ENCODE measurements around the gene GTF2H1. TPM values are rescaled to one million over a fixed set of nuclear protein-coding genes. Genes with fewer than 3 reads are reported as not detected.

GTF2H1 gene
- total and polyA plus RNA-seq, 9 of the 15 experiments (the other 6 are each of a cell fraction or from before 2014, with no cell fraction given) = 56.9 to 126 (median 92.1) TPM

- TF ChIP-seq E4F1 (CRISPR knock-in tag; IDR thresholded peaks at IDR 0.05; ENCODE audit: borderline replicate concordance) (no peak), FOXJ2 (tag; IDR thresholded peaks at IDR 0.05) (no peak)
These were observed 14.1 kb upstream of the GTF2H1 start (continued) for GRCh38 chr11:18308242-18308641.

GRCh38 chr11:18309691-18310090, 12.7 kb upstream of the GTF2H1 start:
- Histone ChIP-seq H3K4me1 (replicated peaks in 1 of 2; ENCODE audit: control insufficient read depth in 2 of 2, insufficient read depth in 2 of 2, low read length in 2 of 2) (peaks cover 2 to 8% of the 10 kb centered on the region in 2 experiments; a peak in 3 of 5 replicates), H3K4me3 (no peak overlapping the region), H3K27me3 (ENCODE audit: control insufficient read depth in 2 of 2, insufficient read depth in 2 of 2, low read length in 2 of 2) (no peaks in the 10 kb centered on the region), H3K9me3 (replicated peaks; ENCODE audit: control insufficient read depth, insufficient read depth, low read depth, low read length) (no peaks in the 10 kb centered on the region), H3K9ac (ENCODE audit: insufficient read depth in 1 of 2, low read depth in 2 of 2, low read length in 2 of 2) (no peak overlapping the region), H4K20me1 (replicated peaks; ENCODE audit: control insufficient read depth, insufficient read depth, low read length) (no peaks in the 10 kb centered on the region), H2AFZ (ENCODE audit: low read depth, low read length) (no peak overlapping the region), H3K9me1 (ENCODE audit: control insufficient read depth, insufficient read depth, low read length) (no peaks in the 10 kb centered on the region), H3K4me2 (ENCODE audit: insufficient read depth, low read length) (no peak overlapping the region), H3K27ac (ENCODE audit: extremely low read depth, low read depth, low read length) (no peak overlapping the region), H3K36me3 (ENCODE audit: control insufficient read depth, insufficient read depth, low read length) (peaks cover 79% of the 10 kb centered on the region), H3K79me2 (ENCODE audit: control insufficient read depth, insufficient read depth, low read length) (peaks cover 19% of the 10 kb centered on the region)
- ATAC-seq (no peak), DNase-seq (ENCODE audit: extremely low read depth in 1 of 4, low spot score in 3 of 4) (no peak), FAIRE-seq (no peak)
- POLR2A ChIA-PET = no interaction called here
- no TSS peak for BruUV-seq (replicated peaks)
- in situ Hi-C loops (cut with MboI) = no loop called here
- 98% methylated on average over 5 of the region's 5 CpGs for WGBS (ENCODE audit: insufficient coverage, low coverage, missing lambda C conversion rate)
- CTCF ChIA-PET (ENCODE audit: low intra/inter-chr PET ratio) = no interaction called here
- no peak for TF ChIP-seq ZBTB9 (CRISPR knock-in tag; IDR thresholded peaks at IDR 0.05)
- TF ChIP-seq GATA2 (CRISPR knock-in tag; IDR thresholded peaks at IDR 0.05) = no peak
- TF ChIP-seq KLF16 (IDR thresholded peaks at IDR 0.05) = no peak
- no peak for TF ChIP-seq SNIP1 (IDR thresholded peaks at IDR 0.05; ENCODE audit: low read depth)
- TF ChIP-seq HDAC3 (IDR thresholded peaks at IDR 0.05; ENCODE audit: borderline replicate concordance, partially characterized antibody) = no peak
- TF ChIP-seq FOXJ2 (tag; IDR thresholded peaks at IDR 0.05) = no peak
- TF ChIP-seq ZFX (CRISPR knock-in tag; IDR thresholded peaks at IDR 0.05) = no peak
- intact Hi-C loops (cut with micrococcal nuclease) = no loop called here

Data from K562 (cell line).